Hepatocyte (in vitro differentiated cells): Measurements from ENCODE around the gene SNX10. TPM values are rescaled to one million over a fixed set of nuclear protein-coding genes. Genes with fewer than 3 reads are reported as not detected.

Experiments used
- DNase-seq: peaks from one replicate; pipeline ENCODE4 v3.0.0-alpha.2; 2016; ENCODE audit warnings: low spot score
- H2AFZ ChIP-seq: fragments of 200-600 bp; sonication (generic); 2 replicates; pipeline ENCODE4 v1.6.0; 2016; ENCODE audit warnings: antibody characterized with exemption, mild to moderate bottlenecking
- H3K27ac ChIP-seq: fragments of 200-600 bp; sonication (generic); 2 replicates; pipeline ENCODE4 v1.5.1; 2016; ENCODE audit warnings: mild to moderate bottlenecking
- H3K27me3 ChIP-seq: fragments of 200-600 bp; sonication (generic); 2 replicates; pipeline ENCODE4 v1.6.1; 2016
- H3K36me3 ChIP-seq: fragments of 200-600 bp; sonication (generic); replicated peaks from 2 replicates; pipeline ENCODE4 v1.5.1; 2016; ENCODE audit warnings: low read depth; ENCODE audit not compliant: insufficient read depth
- H3K4me1 ChIP-seq: fragments of 200-600 bp; sonication (generic); 2 replicates; pipeline ENCODE4 v1.5.1; 2016; ENCODE audit warnings: mild to moderate bottlenecking, moderate library complexity; ENCODE audit not compliant: insufficient read depth
- H3K4me2 ChIP-seq: fragments of 200-600 bp; sonication (generic); 2 replicates; pipeline ENCODE4 v1.6.0; 2016
- H3K4me3 ChIP-seq: fragments of 200-600 bp; sonication (generic); 2 replicates; pipeline ENCODE4 v1.5.1; 2016; ENCODE audit warnings: mild to moderate bottlenecking
- H3K79me2 ChIP-seq: fragments of 200-600 bp; sonication (generic); 2 replicates; pipeline ENCODE4 v1.6.0; 2017; ENCODE audit warnings: mild to moderate bottlenecking
- H3K9me2 ChIP-seq: fragments of 200-600 bp; sonication (generic); replicated peaks from 2 replicates; pipeline ENCODE4 v1.6.0; 2017; ENCODE audit warnings: mild to moderate bottlenecking; ENCODE audit not compliant: insufficient read depth
- H3K9me3 ChIP-seq: fragments of 200-600 bp; sonication (generic); 2 replicates; pipeline ENCODE4 v1.5.1; 2016; ENCODE audit warnings: low read depth, mild to moderate bottlenecking
- H4K20me1 ChIP-seq: fragments of 200-600 bp; sonication (generic); 2 replicates; pipeline ENCODE4 v1.6.0; 2016; ENCODE audit warnings: mild to moderate bottlenecking; ENCODE audit not compliant: insufficient read depth, poor library complexity, severe bottlenecking
- EZH2 ChIP-seq: fragments of 200-600 bp; sonication (generic); IDR thresholded peaks from 2 replicates; pipeline ENCODE4 v1.6.1; 2016; ENCODE audit warnings: antibody characterized with exemption, mild to moderate bottlenecking, borderline replicate concordance
- EZH2phosphoT487 ChIP-seq: fragments of 200-600 bp; sonication (generic); IDR thresholded peaks from one replicate; pipeline ENCODE4 v1.6.1; 2018; ENCODE audit warnings: antibody characterized with exemption, mild to moderate bottlenecking, low read depth, moderate library complexity; ENCODE audit not compliant: unreplicated experiment, severe bottlenecking
- WGBS: methylation state at CpG from one replicate; pipeline ENCODE4 v1.1.6; 2016; ENCODE audit warnings: low lambda C conversion rate; ENCODE audit errors: missing lambda C conversion rate; 5-methylcytosine and 5-hydroxymethylcytosine counted together
- polyA plus RNA-seq: library from polyadenylated mRNA; unstranded; fragments of >200 nt; fragmentation: Nextera tagmentation; extraction: Ambion mirVana; gene quantifications from 2 replicates; pipeline ENCODE4 v1.2.1, GENCODE V29; 2016
- total RNA-seq: library from RNA; depleted of rRNA; stranded (reverse); fragments of >200 nt; gene quantifications from 2 replicates; pipeline ENCODE4 v1.2.3, GENCODE V29; 2014
- TF ChIP-seq, protein P1 (sequence below): fragments of 200-600 bp; sonication (generic); IDR thresholded peaks from 2 replicates; pipeline ENCODE4 v1.5.1; 2016; ENCODE audit warnings: antibody characterized with exemption, mild to moderate bottlenecking; ENCODE audit not compliant: poor library complexity

SNX10 gene
- total and polyA plus RNA-seq, 2 experiments from 2014 or later = 6.1 to 8.2 TPM

DNA sequence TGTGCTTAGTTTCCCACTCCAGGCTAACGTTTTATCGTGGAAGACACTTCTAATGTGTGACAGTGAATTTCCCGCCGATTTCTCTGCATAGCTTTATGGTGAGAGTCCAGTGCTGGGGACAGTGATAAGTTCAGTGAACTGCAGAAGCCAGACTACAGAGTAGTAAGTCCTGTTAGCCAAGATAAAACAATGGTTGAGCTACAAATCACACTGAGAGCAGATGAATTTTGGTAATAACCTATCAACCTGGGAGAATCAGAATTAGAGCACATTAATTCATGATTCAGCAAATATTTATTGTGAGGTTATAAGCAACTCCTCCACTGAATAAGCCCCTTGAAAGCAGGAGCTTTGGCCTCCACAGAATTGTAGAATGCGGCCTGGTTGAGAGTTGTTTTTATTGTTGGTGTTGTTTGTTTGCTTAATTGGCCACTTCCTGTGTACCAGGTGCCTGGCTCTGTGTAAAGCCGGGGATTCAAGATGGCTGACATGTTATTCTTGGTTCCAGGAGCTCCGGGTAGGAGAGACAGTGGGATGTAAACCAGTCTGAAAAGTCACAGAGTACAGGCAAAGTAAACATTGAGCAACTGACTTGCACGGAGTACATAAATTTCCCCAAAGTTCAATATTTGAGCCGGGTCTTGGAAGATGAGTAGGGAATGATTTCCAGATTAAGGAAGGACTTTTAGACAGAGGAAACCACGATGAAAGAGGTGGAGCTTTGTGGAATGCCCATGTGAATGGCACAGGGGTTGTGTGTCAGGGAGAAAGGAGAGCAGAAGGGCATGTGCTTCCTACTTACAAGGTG is 112.7 kb downstream of the SNX10 start:
- TF ChIP-seq, protein P1, sequence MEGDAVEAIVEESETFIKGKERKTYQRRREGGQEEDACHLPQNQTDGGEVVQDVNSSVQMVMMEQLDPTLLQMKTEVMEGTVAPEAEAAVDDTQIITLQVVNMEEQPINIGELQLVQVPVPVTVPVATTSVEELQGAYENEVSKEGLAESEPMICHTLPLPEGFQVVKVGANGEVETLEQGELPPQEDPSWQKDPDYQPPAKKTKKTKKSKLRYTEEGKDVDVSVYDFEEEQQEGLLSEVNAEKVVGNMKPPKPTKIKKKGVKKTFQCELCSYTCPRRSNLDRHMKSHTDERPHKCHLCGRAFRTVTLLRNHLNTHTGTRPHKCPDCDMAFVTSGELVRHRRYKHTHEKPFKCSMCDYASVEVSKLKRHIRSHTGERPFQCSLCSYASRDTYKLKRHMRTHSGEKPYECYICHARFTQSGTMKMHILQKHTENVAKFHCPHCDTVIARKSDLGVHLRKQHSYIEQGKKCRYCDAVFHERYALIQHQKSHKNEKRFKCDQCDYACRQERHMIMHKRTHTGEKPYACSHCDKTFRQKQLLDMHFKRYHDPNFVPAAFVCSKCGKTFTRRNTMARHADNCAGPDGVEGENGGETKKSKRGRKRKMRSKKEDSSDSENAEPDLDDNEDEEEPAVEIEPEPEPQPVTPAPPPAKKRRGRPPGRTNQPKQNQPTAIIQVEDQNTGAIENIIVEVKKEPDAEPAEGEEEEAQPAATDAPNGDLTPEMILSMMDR = no peak
- TF ChIP-seq EZH2 = no peak
- no peak for TF ChIP-seq EZH2phosphoT487
- H3K4me1 ChIP-seq = peaks cover 15% of the 10 kb centered on the region
- H3K4me3 ChIP-seq = no peak overlapping the region
- no peaks in the 10 kb centered on the region for H3K9me2 ChIP-seq
- H4K20me1 ChIP-seq = no peaks in the 10 kb centered on the region
- no peaks in the 10 kb centered on the region for H3K27me3 ChIP-seq
- H3K9me3 ChIP-seq = no peaks in the 10 kb centered on the region
- H3K27ac ChIP-seq = peak overlapping the region; percentile 84
- no peaks in the 10 kb centered on the region for H3K36me3 ChIP-seq
- no peak overlapping the region for H3K4me2 ChIP-seq
- no peak overlapping the region for H2AFZ ChIP-seq
- DNase-seq = no peak
- no peaks in the 10 kb centered on the region for H3K79me2 ChIP-seq
- WGBS = 76% methylated on average over 10 of the region's 10 CpGs

DNA sequence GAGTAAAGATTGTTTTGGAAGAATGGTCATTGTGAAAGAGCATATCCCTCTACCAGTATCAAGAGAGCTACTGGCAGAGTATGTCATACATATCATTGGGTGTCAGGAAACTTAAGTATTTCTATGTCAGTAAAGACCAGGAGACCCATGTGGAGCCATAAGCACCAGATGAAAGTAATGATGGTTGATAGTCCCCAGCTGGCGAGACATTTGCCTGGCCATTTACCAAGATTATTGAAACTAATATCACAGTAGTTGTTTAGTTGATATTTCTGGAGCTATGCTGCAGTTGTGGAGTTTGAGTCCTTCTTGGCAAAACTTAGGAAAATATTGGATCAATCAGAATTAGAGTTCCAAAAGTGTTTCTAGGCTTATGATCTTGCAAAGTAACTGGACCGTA is 114.8 kb downstream of the SNX10 start:
- Histone ChIP-seq H3K4me2 (no peak overlapping the region), H3K36me3 (no peaks in the 10 kb centered on the region), H3K4me1 (peaks cover 10% of the 10 kb centered on the region), H2AFZ (no peak overlapping the region), H4K20me1 (no peaks in the 10 kb centered on the region), H3K9me3 (no peaks in the 10 kb centered on the region), H3K9me2 (no peaks in the 10 kb centered on the region), H3K27ac (no peak overlapping the region), H3K79me2 (no peaks in the 10 kb centered on the region), H3K27me3 (no peaks in the 10 kb centered on the region), H3K4me3 (no peak overlapping the region)
- no peak for TF ChIP-seq EZH2
- DNase-seq = no peak
- WGBS = 100% methylated on average over 2 of the region's 2 CpGs

GRCh38 chr7:26409661-26410547 is 118.2 kb downstream of the SNX10 start:
- Histone ChIP-seq H3K4me3 (no peak overlapping the region), H3K79me2 (no peaks in the 10 kb centered on the region), H3K27ac (peak overlapping the region; percentile 7), H2AFZ (no peak overlapping the region), H3K9me3 (no peaks in the 10 kb centered on the region), H3K9me2 (no peaks in the 10 kb centered on the region), H3K4me2 (no peak overlapping the region), H3K36me3 (no peaks in the 10 kb centered on the region), H3K27me3 (no peaks in the 10 kb centered on the region), H4K20me1 (no peaks in the 10 kb centered on the region), H3K4me1 (no peaks in the 10 kb centered on the region)
- no peak for DNase-seq
- TF ChIP-seq, protein P1 = no peak
- TF ChIP-seq EZH2phosphoT487 (no peak), EZH2 (no peak)
- WGBS = 45% methylated on average over 5 of the region's 5 CpGs
